ENCODE measurements around the gene EXOC4.

- TF ChIP-seq EZH2phosphoT487 (IDR thresholded peaks at IDR 0.05; ENCODE audit: borderline replicate concordance) (no peak), CTCF (conservative IDR thresholded peaks at IDR 0.05; ENCODE audit: low read length) (no peak)
Observed at GRCh38 chr7:133796782-133797745, 544.2 kb downstream of the EXOC4 start.
